GM12872 (cell line): ENCODE measurements around the gene ZFAND3.

Experiments used
- CTCF ChIP-seq: IDR thresholded peaks from 3 replicates; pipeline ENCODE4 v1.5.1; 2011; ENCODE audit warnings: low read depth, mild to moderate bottlenecking, low read length, moderate library complexity; ENCODE audit not compliant: insufficient read depth

ZFAND3 gene

GRCh38 chr6:38127284-38127683, 307.8 kb downstream of the ZFAND3 start:
- no peak for TF ChIP-seq CTCF

- TF ChIP-seq CTCF: no peak
Observed at GRCh38 chr6:38131527-38131965, 312.0 kb downstream of the ZFAND3 start.

- no peak for TF ChIP-seq CTCF
Observed at GRCh38 chr6:38133932-38134703, 314.6 kb downstream of the ZFAND3 start.

GRCh38 chr6:38134704-38135088, 315.2 kb downstream of the ZFAND3 start:
- TF ChIP-seq CTCF: no peak

- no peak for TF ChIP-seq CTCF
Observed at GRCh38 chr6:38136547-38136946, 317.0 kb downstream of the ZFAND3 start.

GRCh38 chr6:38137608-38138265, 318.2 kb downstream of the ZFAND3 start:
- no peak for TF ChIP-seq CTCF

GRCh38 chr6:38138374-38138773, 318.8 kb downstream of the ZFAND3 start:
- TF ChIP-seq CTCF: no peak
